HUES64 (cell line): Measurements from ENCODE around the gene CMIP.

ENCODE experiments used
- H3K27ac ChIP-seq: 2 replicates; pipeline ENCODE4 v1.7.0; 2013; ENCODE audit warnings: low read depth, low read length, inconsistent platforms
- H3K27me3 ChIP-seq: 2 replicates; pipeline ENCODE4 v1.6.1; 2013; ENCODE audit warnings: mild to moderate bottlenecking, low read length; ENCODE audit not compliant: insufficient read depth
- H3K36me3 ChIP-seq: 2 replicates; pipeline ENCODE4 v1.6.1; 2013; ENCODE audit warnings: mild to moderate bottlenecking, low read length; ENCODE audit not compliant: insufficient read depth
- H3K4me1 ChIP-seq: 2 replicates; pipeline ENCODE4 v1.6.1; 2013; ENCODE audit warnings: mild to moderate bottlenecking, low read length, moderate library complexity; ENCODE audit not compliant: insufficient read depth
- H3K4me3 ChIP-seq: 2 replicates; pipeline ENCODE4 v1.5.1; 2013; ENCODE audit warnings: mild to moderate bottlenecking, low read length, moderate library complexity
- H3K9ac ChIP-seq: 2 replicates; pipeline ENCODE4 v1.6.1; 2013; ENCODE audit warnings: mild to moderate bottlenecking, low read depth, low read length
- H3K9me3 ChIP-seq: 2 replicates; pipeline ENCODE4 v1.6.1; 2013; ENCODE audit warnings: low read depth, low read length; ENCODE audit not compliant: insufficient read depth
- WGBS: fragments of 150-250, 120-280 bp; methylation state at CpG from one replicate; pipeline ENCODE4 v1.1.7; 2013; ENCODE audit warnings: missing lambda C conversion rate; 5-methylcytosine and 5-hydroxymethylcytosine counted together

The CMIP gene

DNA sequence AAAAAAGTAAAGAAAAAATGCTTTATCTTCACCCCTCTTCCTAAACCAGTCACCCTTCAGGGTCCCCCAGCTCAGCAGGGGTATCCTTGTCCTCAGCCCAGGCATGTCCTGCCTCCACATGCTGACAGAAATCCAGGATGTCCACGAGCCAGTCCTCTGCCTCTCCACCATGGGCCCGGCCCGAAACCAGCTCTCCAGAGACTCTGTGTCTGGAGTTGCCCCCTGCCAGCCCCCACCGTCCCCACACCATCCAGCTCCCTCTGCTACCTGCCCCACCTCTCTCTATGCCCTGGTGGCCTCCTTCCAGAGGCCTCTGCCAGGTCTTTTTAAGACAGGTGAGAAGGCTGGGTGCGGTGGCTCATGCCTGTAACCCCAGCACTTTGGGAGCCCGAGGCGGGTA, 268.1 kb downstream of the CMIP start:
- peaks cover 44% of the 10 kb centered on the region for H3K4me1 ChIP-seq
- no peak overlapping the region for H3K4me3 ChIP-seq
- H3K9me3 ChIP-seq: no peaks in the 10 kb centered on the region
- H3K27ac ChIP-seq: no peak overlapping the region
- 83% methylated on average over 7 of the region's 7 CpGs for WGBS
- no peak overlapping the region for H3K9ac ChIP-seq
- H3K27me3 ChIP-seq: no peaks in the 10 kb centered on the region
- peaks cover 12% of the 10 kb centered on the region for H3K36me3 ChIP-seq

DNA sequence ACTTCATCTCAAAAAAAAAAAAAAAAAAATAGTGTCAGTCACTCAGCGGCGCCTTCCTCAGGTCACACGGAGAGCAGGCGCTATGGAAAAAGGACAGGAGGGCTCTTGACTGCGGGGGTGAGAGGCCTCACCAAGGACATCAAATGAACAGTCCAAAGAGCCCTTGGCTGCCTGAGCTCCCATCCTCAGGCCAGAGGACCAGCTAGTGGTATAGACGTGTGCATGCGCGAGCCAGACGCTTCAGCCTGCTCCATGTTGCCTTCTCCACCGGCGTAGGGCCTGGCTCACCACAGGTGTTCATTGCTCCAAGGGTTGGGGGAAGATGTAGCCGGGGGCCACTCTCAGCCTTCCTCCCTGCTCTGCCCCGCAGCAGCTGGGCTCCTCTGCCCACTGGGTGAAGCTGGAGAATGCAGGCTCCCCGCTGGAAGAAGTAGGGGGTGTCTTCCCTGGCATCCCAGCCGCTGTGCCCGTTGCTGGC, 268.7 kb downstream of the CMIP start:
- H3K9ac ChIP-seq: no peak overlapping the region
- H3K4me1 ChIP-seq: peaks cover 44% of the 10 kb centered on the region
- H3K36me3 ChIP-seq: peaks cover 5% of the 10 kb centered on the region; the same call in 1 of the 2 replicates
- H3K27ac ChIP-seq: no peak overlapping the region
- no peaks in the 10 kb centered on the region for H3K27me3 ChIP-seq
- H3K4me3 ChIP-seq: no peak overlapping the region
- 84% methylated on average over 16 of the region's 16 CpGs for WGBS
- no peaks in the 10 kb centered on the region for H3K9me3 ChIP-seq

DNA sequence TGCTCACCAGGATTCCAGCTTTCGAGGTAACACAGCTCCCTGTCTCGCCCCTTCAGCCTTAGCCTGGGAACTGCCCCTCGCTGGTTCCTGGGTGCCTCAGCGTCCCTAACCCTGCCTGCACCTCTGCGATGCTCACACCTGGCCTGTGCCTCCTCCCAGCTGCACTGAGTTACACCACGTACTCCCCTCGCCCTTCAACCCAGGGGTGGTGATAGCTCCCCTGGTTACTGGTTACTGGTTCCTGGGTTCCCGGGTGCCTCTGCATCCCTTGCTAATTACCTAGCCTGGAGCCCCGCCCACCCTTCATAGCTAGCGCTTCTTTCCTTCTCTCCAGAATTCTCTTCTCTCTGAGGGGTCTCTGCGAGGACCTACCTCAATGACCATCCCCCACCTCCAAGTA, 269.2 kb downstream of the CMIP start:
- H3K27me3 ChIP-seq: no peaks in the 10 kb centered on the region
- H3K9me3 ChIP-seq: no peaks in the 10 kb centered on the region
- peaks cover 2% of the 10 kb centered on the region; the same call in 1 of the 2 replicates for H3K36me3 ChIP-seq
- WGBS: 83% methylated on average over 11 of the region's 11 CpGs
- H3K27ac ChIP-seq: no peak overlapping the region
- H3K4me3 ChIP-seq: no peak overlapping the region
- H3K4me1 ChIP-seq: peaks cover 44% of the 10 kb centered on the region
- H3K9ac ChIP-seq: no peak overlapping the region

DNA sequence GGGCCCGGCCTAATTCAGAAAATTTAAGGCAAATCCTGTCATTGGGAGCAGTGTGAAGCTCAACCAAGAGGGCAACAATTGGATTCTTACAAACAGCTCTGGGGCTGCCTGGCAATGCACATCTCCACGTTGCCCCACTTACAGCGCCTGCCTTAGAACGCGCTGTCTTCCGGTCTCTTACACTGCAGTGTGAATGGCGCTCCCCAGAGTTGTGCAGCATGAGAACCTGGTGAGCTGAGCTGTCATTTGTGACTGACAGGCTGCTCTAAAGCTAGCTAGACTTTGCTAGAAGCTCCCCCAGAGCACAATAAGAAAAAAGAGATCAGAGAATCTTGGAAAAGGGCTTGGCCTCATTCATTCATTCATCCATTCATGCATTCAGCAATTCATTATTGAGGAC, 270.0 kb downstream of the CMIP start:
- peaks cover 44% of the 10 kb centered on the region for H3K4me1 ChIP-seq
- no peaks in the 10 kb centered on the region for H3K36me3 ChIP-seq
- no peaks in the 10 kb centered on the region for H3K9me3 ChIP-seq
- H3K9ac ChIP-seq: no peak overlapping the region
- H3K27ac ChIP-seq: no peak overlapping the region
- 92% methylated on average over 7 of the region's 7 CpGs for WGBS
- no peak overlapping the region for H3K4me3 ChIP-seq
- H3K27me3 ChIP-seq: no peaks in the 10 kb centered on the region

DNA sequence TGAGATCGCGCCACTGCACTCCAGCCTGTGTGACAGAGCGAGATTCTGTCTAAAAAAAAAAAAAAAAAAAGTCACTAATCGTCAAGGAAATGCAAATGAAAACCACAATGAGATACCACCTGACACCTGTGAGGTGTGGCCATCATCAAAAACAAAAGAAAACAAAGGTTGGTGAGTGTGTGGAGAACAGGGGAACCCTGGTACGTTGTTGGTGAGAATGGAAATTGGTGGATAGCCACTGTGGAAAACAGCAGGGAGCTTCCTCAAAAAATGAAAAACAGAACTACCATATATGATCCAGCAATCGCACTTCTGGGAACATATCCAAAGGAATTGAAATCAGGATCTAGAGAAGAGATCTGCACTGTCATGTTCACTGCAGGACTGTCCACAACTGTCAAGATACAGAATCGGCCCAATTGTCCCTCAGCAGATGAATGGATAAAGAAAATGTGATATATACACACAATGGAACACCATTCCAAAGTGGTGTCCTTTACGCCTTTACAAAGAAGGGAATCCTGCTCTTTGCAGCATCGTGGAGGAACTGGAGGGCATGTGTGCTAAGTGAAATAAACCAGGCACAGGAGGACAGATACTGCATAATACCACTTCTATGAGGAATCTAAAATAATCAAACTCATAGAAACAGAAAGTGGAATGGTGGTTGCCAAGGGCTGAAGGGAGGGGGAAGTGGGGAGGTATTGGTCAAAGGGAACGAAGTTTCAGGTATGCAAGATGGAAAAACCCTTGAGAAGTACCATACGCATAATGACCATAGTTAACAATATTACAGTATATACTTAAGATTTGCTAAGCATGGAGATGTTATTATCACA, 271.0 kb downstream of the CMIP start:
- H3K27ac ChIP-seq: no peak overlapping the region
- H3K27me3 ChIP-seq: no peaks in the 10 kb centered on the region
- no peak overlapping the region for H3K4me3 ChIP-seq
- H3K36me3 ChIP-seq: no peaks in the 10 kb centered on the region
- H3K9me3 ChIP-seq: no peaks in the 10 kb centered on the region
- H3K4me1 ChIP-seq: peaks cover 39% of the 10 kb centered on the region
- no peak overlapping the region for H3K9ac ChIP-seq
- 87% methylated on average over 8 of the region's 11 CpGs for WGBS

DNA sequence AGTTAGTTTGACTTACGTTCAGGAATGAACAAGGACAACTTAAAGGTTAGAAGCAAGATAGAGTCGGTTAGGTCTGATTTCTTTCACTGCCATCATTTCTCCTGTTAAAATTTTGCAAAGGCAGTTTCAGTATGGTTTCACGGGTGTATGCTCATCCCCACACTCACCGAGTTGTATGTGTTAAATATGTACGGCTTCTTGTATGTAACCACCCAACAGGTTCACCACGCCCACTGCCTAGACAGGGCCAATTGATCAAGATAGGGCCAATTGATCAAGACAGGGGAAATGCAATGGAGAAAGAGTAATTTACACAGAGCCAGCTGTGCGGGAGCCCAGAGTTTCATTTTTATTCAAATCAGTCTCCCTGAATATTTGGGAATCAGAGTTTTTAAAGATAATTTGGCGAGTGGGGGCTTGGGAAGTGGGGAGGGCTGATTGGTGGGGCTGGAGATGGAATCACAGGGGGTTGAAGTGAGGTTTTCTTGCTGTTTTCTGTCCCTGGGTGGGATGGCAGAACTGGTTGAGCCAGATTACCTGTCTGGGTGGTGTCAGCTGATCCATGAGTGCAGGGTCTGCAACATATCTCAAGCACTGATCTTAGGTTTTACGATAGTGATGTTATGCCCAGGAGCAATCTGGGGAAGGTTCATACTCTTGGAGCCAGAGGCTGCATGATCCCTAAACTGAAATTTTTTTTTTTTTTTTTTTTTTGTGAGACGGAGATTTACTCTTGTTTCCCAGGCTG, 272.0 kb downstream of the CMIP start:
- Histone ChIP-seq H3K4me1 (peaks cover 29% of the 10 kb centered on the region), H3K27me3 (no peaks in the 10 kb centered on the region), H3K4me3 (no peak overlapping the region), H3K9me3 (no peaks in the 10 kb centered on the region), H3K36me3 (no peaks in the 10 kb centered on the region), H3K9ac (no peak overlapping the region), H3K27ac (no peak overlapping the region)
- 90% methylated on average over 9 of the region's 10 CpGs for whole genome bisulfite sequencing

DNA sequence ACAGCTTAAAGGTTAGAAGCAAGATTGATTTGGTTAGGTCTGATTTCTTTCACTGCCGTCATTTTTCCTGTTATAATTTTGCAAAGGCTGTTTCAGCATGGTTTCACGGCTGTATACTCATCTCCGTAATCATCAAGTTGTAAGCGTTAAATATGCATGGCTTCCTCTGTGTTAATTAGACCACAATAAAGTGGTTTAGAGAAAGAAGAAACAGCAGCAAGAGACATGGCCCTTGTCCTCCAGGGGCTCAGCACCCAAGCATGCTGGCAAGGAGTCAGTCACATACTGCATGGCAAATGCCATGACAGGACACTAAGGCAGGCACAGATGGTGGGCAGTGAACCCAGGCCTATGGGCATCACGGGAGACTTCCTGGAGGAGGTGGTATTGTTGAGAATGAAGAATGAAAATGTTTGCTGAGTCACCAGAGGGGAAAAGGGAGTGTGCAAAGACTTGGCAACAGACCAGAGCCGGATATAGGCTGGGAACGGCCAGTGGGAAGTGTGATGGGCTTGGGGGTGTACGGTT, 273.1 kb downstream of the CMIP start:
- H3K27me3 ChIP-seq: no peaks in the 10 kb centered on the region
- H3K4me3 ChIP-seq: no peak overlapping the region
- no peak overlapping the region for H3K27ac ChIP-seq
- 92% methylated on average over 8 of the region's 8 CpGs for WGBS
- peaks cover 25% of the 10 kb centered on the region; the same call in 1 of the 2 replicates for H3K4me1 ChIP-seq
- no peaks in the 10 kb centered on the region for H3K9me3 ChIP-seq
- H3K36me3 ChIP-seq: no peaks in the 10 kb centered on the region
- H3K9ac ChIP-seq: no peak overlapping the region

DNA sequence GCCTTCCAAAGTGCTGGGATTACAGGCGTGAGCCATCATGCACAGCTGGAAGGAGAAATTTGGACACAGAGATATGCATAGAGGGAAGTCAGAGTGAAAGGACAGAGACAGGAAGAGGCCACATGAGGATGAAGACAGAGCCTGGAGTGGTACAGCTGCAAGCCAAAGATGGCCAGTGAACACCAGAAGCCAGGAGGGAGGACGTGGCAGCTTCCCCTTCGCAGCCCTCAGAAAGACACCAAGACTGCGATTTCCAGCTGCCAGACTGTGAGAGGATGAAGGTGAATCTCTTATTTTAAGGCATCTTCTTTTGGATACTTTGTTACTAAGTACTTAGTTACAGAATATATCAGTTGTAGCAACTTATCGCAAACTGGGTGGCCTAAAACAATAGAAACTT, 274.0 kb downstream of the CMIP start:
- Histone ChIP-seq H3K27me3 (no peaks in the 10 kb centered on the region), H3K4me3 (no peak overlapping the region), H3K27ac (no peak overlapping the region), H3K36me3 (no peaks in the 10 kb centered on the region), H3K4me1 (peaks cover 25% of the 10 kb centered on the region; the same call in 1 of the 2 replicates), H3K9me3 (no peaks in the 10 kb centered on the region), H3K9ac (no peak overlapping the region)
- 85% methylated on average over 5 of the region's 5 CpGs for WGBS

DNA sequence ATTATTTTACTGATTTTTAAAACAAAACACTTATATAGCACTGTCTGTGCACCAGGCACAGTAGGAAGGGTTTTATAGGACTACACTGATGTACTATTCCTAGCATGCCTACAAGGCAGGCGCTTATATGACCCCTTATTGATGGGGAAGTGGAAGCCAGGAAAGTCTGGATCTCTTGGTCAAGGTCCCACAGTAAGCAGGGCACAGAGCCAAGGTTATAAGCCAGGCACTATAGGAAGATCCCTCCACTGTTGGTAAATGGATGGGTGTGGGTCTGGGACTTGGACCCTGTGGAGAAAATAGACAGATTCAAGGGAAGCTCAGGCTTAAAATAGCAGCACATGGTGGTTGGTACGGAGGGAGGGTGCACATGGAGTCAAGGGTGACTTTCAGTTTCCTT, 275.4 kb downstream of the CMIP start:
- no peaks in the 10 kb centered on the region for H3K27me3 ChIP-seq
- H3K4me3 ChIP-seq: no peak overlapping the region
- no peaks in the 10 kb centered on the region for H3K36me3 ChIP-seq
- H3K9me3 ChIP-seq: no peaks in the 10 kb centered on the region
- H3K9ac ChIP-seq: no peak overlapping the region
- H3K27ac ChIP-seq: no peak overlapping the region
- WGBS: 88% methylated on average over 2 of the region's 2 CpGs
- peaks cover 19% of the 10 kb centered on the region; the same call in 1 of the 2 replicates for H3K4me1 ChIP-seq

DNA sequence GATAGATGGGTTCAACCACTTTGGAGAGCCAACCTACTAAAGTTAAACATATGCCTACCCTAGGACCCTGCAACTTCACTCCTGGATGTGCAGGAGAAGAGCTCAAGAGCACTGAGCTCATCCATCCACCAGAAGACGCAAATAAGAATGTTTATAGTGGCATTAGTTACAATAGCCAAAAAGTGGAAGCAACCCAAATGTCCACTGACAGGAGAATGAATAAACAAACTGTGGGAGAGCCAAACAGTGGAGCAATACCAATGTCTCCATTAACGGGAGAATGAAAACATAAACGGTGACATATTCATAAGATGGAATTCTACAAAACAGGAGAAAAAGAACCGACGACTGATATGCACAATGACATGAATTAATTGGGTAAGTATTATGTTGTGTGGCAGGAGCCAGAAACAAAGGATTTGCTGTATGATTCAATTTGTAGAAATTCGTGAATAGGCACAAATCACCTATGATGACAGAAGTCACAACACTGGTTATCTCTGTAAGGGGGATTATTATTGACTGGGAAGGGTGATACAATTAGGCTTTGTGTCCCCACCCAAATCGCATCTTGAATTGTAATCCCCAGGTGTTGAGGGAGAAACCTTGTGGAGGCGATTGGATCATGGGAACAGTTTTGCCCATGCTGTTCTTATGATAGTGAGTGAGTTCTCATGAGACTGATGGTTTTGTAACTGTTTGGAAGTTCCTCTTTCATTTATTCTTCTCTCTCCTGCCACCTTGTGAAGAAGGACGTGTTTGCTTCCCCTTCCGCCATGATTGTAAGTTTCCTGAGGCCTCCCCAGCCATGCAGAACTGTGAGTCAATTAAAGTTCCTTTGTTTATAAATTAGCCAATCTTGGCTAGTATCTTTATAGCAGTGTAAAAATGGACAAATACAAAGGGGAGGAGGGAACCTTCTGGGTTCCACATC, 276.6 kb downstream of the CMIP start:
- H3K9ac ChIP-seq: no peak overlapping the region
- peaks cover 10% of the 10 kb centered on the region; the same call in 1 of the 2 replicates for H3K4me1 ChIP-seq

More for the DNA sequence above, 276.6 kb downstream of the CMIP start:
- H3K27ac ChIP-seq: no peak overlapping the region
- no peaks in the 10 kb centered on the region for H3K36me3 ChIP-seq
- no peaks in the 10 kb centered on the region for H3K9me3 ChIP-seq
- WGBS: 94% methylated on average over 10 of the region's 10 CpGs
- no peak overlapping the region for H3K4me3 ChIP-seq
- H3K27me3 ChIP-seq: no peaks in the 10 kb centered on the region
